NCI-H1105 treated with DMSO at 0.1 percent for 48 hours (cell line): ENCODE measurements around the gene SCUBE3.

Source experiments
- DNase-seq: peaks from one replicate; lab custom pipeline; 2025; lab: John Stamatoyannopoulos, UW

The SCUBE3 gene

DNA sequence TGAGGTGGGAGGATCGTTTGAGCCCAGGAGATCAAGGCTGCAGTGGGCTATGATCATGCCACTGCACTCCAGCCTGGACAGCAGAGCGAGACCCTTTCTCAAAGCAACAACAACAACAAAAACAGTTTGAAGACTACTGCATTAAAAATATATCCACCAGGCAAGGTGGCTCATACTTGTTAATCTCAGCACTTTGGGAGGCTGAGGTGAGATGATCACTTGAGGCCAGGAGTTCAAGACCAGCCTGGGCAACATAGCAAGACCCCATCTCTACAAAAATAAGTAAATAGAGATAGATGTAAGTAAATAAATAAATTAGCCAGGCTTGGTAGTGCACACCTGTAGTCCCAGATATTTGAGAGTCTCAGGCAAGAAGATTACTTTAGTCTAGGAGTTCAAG is 58.2 kb downstream of the SCUBE3 start:
- no peak for DNase-seq

DNA sequence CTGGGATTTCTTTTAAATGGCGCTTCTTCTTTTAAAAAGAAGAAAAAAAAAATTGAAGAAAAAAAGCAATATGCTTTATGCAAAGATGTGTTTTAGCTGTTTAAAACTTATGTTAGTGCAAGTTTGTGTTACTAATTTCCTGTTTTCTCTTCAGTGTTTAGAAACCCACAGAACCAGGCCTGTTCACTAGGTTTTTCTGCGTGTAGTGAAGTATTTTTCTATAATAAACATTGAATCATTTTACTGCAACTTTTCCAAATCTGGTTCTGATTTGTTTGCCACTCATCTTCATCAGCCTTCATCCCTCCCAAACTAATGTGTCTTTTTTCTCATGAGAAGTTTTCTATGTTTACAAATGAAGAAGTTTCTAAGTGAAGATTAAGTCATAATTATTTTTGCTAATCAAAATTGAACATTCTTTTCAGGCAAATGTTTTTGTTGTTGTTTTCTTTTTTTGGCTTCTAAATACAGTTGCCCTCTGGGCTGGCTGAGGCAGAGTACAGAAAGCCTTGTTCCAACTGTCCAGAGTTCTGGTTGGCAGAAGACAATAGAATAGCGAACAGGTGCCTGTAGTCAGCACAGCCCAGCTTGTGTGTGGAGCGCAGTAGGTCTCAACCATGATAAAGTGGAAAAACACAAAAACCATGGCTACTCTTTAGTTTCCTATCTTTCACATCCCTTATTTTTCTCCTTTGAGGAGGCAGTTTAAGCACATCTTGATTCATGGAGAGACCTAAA is 60.2 kb downstream of the SCUBE3 start:
- no peak for DNase-seq

DNA sequence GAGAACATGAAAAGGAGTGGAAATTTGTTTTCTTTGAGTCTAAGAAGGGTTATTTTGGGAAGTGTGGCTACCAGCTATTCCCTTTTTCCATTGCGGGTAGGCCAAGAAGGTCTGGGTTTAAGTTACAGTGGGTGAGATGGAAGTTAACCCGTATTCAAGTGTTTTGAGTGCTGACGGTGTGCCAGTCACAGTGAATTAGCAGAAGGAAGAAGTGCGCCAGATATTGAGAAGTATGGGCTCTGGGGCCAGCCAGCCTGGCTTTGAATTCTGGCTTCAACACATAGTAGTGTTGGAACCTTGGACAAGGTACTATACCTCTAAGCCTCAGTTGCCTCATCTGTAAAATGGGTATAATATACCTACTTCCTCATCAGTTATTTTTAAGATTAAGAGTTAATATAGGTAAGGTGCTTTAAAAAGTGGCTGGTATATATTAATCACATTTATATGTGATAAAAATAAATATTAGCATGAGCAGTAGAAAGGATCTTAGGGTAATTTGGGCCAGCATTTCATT is 62.0 kb downstream of the SCUBE3 start:
- no peak for DNase-seq

DNA sequence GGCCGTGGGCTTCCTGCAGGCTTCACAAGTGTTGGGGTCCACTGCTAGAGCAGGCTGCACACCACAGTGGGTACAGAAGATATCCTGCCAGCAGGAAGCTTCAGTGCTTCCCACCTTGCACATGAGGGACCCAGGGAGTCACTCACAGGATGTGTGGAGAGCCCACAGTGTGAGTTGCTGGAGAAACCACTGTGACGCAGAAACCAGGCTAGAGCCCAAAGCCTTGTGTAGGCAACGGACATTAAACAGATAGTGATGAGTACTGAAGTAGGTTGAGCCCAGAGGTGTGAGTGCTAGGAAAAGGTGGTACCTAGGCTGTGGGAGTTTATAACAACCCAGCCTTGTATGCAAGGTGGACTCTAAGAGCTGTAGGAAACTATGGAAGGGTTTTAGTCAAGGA is 65.0 kb downstream of the SCUBE3 start:
- DNase-seq, result no peak

DNA sequence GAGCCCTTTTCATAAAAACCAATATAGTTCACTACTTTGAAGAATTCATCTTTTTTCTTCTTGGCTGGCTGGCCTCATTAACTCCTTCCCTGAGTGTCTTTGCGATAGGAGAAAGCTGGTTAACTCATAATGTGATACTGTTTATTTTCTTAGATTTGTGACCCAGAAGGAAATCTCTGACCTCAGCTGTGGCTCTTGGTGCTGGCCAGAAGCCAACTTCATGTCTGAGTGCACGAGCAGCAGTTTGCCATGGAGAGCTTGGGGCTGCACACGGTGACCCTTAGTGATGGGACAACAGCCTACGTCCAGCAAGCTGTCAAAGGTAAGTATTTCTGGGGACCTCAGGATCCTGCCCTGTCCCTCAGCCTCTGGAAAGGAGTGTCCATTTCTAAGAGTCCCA is 67.1 kb downstream of the SCUBE3 start:
- DNase-seq, result no peak

DNA sequence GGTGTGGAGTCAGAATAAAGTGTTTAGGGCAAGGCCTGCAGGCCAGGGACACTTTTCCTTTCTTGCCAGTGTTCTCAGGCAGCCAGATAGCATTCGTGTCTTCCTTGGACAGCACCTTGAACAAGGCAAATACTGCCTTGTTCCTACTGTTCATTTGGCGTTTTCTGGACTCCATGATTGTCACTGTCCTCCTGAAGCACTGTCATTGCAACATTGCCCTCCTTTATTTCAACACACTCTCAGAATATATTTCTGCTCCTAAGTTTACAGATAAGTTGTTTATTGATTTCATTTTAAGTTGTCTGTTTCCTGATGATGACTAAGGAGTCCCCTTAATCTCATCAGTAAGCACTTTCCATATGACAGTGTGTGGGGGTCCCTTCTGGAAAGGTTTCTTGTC is 68.7 kb downstream of the SCUBE3 start:
- no peak for DNase-seq

DNA sequence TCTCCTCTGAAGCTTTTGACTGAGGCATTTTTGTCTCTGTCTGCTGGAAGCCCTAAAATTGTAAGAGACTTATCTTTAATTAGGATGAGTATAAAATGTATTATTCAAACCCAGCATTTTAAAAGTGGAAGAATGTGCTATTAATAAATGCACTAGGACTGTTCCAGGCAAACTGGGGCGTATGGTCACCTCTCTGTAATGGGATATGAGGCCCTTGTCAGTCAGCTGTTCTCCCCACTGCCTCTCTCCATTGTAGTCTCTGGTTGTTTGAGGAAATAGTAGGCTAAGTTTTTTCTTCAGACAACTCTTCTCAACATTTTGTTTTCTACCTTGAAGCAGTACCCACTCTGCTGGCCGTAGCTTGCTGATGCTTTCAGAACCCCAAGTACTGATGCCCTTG is 69.6 kb downstream of the SCUBE3 start:
- no peak for DNase-seq

DNA sequence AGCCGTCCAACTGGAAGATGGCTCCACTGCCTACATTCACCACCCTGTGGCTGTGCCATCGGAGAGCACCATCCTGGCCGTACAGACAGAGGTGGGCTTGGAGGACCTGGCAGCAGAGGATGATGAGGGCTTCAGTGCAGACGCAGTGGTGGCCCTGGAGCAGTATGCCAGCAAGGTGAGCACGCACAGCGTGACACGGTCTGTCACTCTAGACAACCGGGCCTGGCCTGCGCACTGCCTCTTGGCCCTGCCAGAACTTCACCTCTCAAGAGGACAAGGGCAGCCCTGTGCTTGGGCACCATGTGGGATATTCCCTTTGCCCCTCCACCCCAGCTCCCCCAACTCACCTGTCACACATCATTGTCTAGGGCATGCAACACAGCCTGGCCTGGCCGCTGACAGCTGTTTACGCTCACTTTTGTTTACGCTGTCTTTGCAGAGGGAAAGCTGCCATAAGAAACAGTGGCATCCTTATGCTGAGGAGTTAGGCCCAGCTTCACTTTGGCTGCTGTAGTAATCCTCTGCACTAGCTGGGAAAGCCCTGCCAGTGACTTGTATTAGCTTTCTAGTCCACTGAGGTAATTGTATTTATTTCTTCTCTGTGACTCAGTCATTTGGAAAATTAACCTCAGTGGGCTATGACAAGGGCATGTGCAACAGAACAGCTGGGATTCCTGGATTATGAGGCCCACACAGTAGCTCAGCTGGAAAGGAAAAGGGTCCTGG is 74.1 kb downstream of the SCUBE3 start:
- DNase-seq, result no peak

DNA sequence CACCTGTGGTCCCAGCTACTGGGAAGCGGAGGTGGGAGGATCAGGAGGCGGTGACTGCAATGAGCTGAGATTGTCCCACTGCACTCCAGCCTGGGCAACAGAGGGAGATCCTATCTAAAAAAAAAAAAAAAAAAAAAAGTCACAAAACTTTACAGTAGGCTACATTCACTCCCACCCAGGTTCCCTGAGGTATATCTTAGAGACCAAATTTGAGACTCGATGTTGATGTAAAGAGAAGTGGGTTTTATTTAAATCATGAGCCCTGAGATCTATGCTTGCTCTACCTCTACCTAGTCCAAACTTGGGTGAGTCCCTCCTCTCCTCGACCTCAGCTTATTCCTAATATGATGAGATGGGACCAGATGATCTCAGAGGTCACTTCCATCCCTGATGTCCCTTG is 75.1 kb downstream of the SCUBE3 start:
- DNase-seq, result no peak

DNA sequence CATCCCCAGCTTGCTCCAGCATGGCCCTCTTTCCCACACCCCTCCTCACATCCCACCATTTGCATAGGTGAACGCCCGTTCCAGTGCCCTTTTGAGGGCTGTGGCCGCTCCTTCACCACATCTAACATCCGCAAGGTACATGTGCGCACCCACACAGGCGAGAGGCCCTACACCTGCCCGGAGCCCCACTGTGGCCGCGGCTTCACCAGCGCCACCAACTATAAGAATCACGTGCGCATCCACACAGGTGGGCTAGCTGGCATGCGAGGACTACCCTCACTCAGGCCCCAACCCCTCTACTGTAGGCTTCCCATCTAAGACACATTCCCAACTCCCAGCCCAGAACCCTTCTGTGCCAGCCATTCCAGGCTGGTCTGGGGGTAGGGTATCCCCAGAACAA is 77.7 kb downstream of the SCUBE3 start:
- DNase-seq, result no peak

DNA sequence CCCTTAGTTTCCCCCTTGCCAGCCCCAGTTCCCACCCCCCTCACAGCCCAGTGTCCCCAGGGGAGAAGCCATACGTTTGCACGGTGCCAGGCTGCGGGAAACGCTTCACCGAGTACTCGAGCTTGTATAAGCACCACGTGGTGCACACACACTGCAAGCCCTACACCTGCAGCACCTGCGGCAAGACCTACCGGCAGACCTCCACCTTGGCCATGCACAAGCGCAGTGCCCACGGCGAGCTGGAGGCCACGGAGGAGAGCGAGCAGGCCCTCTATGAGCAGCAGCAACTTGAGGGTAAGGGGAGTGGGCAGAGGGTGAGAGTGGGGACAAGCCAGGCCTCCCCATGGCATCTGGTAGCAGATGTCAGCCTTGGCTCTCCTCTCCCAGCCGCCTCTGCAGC is 78.7 kb downstream of the SCUBE3 start:
- no peak for DNase-seq

DNA sequence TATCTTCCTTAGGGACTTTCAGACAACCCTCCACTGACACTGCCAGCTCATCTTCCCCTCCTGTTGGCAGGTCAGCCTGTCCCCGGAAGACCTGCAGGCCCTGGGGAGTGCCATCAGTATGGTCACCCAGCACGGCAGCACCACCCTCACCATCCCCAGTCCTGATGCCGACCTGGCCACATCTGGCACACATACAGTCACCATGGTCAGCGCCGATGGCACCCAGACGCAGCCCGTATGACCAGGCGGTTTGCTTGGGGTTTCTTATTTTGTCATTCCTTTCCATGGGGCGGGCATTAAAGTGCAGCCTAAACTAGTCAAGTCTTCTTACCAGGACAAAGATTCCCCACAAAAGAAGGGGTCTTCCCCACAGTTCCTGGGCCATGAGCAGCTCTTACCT is 79.9 kb downstream of the SCUBE3 start:
- DNase-seq, result no peak

DNA sequence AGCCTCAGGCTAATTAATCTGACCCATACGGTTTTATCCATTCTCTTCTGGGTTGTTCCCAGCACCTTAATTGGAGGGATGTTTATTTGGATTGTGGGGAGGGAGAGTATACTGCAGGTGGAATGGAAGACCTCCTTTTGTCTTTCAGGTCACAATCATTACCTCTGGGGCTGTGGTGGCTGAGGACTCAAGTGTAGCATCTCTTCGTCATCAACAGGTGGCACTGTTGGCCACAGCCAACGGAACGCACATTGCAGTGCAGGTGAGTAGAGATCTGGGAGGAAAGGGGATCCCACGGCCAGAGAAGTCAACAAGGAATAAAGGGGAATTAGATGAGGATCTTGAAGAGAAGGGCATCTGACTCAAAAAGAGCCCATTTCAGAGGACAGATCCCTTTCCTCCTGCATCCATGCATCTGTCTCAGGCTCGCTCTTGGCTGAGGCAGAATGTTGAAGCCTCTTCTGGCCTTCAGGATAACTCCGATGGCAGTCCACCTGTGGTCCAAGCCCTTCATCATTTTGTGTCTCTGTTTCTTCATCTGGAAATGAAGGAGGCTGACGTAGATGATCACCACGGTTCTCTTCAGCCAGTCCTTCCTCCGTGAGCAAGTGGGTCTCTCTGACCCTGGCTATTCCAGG is 80.7 kb downstream of the SCUBE3 start:
- DNase-seq, result peak; percentile 72

DNA sequence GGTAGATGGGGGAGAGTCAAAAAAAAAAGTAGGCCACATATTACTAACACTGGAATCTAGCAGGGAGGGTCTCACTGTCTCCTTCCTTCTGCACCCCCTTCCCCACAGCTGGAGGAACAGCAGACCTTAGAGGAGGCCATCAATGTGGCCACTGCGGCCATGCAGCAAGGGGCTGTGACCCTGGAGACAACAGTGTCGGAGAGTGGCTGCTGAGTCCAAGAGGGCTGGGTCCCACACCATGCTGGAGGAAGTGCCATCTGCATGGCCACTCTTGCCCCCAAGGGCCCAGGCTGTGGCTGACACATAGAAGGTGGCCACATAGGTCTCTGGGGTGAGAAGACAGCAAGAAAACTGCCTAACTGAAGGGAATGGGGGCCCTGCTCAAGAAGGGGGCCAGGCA is 81.3 kb downstream of the SCUBE3 start:
- DNase-seq, result no peak

DNA sequence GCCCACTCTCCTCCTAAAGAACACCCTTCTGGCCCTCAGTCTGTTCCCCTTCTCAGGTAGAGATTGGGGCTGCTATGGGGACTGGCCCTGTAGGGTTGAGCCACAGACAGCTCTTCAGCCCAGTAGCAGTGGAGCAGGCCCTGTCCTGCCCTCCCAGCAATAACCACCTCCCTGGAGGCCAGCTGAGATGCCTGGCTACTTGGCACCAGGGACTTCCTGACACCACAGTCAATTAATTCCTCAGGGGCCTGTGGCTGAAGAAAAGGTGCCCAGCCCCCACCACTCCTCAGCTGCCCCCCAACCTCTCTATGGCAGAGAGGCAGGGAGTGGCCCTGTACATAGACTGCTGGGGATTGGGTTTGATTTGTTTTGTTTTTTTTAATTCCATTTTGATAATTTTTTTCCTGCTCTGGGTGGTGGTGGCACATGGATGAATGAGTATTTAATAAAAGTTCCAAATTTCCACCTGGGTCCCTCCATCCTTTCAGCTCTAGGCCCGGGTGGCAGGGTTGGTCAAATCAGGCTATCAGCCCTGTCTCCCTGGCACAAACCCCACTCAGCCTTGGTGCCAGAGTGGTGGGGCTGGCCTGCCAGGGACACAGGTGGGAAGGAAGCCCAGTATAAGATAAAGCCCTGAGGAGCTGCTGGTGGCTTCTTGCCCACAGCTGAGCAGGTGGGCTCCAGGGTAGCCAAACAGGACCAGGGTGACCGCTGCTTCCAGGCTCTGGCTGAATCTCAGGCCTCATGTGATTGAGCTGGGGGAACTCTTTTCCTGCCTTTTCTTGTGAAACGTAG is 82.0 kb downstream of the SCUBE3 start:
- DNase-seq, result no peak

DNA sequence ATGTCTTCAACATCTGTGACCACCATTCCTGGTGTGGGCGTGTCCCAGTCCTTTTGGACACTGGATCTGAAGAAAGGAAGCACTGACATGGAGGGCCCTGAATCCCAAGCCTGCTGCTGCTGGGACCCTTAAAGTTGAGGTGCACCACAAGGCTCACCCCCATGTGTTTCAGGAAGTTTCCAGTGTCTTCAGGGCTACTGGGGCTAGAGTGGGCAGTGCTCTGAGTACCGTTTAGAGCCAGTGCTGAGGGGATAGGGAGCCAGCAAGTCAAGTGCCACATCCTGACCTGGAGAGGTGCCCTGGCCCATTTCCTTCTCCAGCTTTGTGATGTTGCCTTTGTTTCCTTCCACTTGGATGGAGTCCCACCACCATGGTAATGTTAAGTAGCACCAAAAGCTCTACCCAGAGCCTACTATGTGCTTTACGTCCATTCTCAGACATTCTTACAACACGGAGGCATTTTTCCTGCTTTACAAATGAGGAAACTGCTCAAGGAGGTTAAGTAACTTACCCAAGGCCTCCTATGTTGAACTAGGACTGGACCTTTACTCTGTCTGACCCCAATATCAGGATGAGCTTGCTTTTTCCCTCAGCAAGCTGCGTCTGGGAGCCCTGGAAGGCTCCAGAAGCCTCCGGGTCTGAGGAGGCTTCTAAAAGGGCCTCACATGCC is 83.3 kb downstream of the SCUBE3 start:
- DNase-seq, result no peak

DNA sequence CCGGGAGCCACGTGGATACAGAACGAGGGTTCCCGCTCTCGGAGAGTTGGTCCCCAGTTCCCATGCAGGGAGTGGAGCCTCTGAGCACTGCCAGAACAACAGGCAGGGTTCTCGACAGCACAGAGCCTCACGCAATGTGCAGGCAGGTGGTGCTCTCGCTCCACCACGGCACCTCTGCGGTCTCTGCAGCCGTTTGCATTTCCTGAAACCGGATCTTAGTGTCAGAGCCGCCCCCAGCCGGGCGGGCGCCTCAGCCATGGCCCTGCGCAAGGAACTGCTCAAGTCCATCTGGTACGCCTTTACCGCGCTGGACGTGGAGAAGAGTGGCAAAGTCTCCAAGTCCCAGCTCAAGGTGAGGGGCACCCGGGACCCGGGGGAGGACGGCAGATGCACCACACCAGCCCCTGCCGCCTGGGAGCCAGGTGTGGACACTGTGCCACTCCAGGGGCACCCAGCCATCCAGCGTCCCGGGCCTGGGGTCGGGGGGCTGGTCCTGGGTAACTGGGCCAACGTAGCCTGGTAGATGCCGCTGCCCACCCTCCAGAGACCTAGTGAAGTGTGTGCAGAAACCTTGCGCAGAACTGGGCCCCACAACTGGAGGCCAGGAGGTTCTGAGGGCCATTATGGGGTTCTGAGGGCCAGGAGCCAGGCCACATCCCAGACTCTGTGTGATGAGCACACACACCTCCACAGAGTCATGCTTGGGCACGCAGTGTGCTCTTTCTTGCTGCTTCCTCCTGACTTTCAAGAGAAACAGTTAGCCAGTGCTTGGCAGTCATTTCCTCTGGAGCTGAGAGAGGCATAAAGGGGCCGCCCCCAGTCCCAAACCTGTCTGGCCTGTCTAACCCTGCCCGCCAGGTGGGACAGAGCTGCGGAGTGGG is 84.1 kb downstream of the SCUBE3 start, which contains the start of gene DEF6:
TSS of gene DEF6 (plus strand) at position 218 of the 881 bp plus-strand sequence. CDS start at position 257, 39 bp downstream.
- DNase-seq, result peak; percentile 85

DNA sequence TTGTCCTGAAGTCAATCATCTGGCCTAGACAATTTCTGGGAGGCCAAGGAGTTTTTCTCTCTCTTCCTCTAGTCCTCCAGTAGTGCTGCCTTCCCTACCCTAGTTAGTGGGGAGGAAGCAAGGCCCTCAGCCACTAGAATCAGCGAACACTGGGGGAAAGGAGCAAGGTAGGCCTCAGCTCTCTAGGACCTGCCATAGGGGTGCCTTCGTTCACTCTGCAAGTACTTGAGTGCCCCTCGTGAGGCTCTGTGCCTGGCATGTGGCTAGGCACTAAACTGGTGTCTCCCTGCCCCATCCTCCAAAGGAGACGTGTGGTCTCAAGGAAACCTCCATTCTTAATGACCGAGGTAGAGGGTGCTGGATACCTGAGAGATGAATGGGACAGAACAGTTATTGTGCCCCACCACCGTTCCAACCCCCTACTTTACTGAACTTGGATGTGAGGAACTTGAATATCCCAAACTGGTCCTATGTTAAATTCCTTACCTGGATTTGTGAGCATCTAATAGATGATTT is 84.9 kb downstream of the SCUBE3 start:
- DNase-seq, result no peak

DNA sequence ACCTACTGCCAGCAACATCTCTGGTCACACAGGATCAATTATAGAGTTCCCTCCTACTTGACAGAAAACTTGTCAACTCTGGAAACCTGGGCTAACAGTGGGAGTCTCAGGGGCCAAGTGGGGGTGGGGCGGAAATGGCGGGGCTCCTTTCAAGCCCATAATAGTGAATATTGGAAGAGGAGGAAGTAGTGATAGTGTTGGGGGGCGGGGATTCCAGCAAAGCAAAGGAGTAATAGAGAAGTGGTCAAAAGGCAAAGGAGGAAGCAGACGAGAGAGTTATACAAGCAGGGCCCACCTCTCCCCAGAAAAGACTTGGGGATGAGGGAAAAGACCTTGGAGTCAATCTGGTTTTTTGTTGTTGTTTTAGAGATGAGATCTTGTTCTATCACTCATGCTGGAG is 85.9 kb downstream of the SCUBE3 start:
- no peak for DNase-seq

DNA sequence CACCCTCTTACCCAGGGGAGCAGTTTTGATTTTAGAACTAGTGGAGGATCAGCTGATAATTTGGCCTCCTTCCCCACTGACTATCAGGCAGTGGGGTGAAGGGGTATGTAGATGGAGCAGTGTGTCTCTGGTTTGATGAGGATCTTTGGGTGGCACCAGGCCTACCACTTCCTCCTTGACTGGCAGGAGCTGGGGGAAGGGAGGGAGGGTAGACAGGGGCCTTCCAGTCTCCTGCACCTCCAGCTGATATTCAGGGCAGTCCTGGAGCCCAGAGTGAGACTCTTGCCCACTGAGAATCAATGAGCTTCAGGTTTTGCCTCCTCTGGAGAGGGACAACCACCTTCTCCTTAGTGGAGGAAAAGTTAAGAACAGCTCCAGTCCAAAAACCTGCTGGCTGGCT is 87.1 kb downstream of the SCUBE3 start:
- DNase-seq, result no peak
